HG03095 (cell line): ENCODE measurements around the gene RNF208.
A peak's percentile ranks its signal among the peaks of the same experiment; 100 is the strongest.

Source experiments
- ATAC-seq: cut with Tn5 transposase; IDR thresholded peaks from one replicate; pipeline ENCODE4 v1.9.1; 2021; ENCODE audit warnings: moderate library complexity; ENCODE audit not compliant: unreplicated experiment

Gene RNF208

DNA sequence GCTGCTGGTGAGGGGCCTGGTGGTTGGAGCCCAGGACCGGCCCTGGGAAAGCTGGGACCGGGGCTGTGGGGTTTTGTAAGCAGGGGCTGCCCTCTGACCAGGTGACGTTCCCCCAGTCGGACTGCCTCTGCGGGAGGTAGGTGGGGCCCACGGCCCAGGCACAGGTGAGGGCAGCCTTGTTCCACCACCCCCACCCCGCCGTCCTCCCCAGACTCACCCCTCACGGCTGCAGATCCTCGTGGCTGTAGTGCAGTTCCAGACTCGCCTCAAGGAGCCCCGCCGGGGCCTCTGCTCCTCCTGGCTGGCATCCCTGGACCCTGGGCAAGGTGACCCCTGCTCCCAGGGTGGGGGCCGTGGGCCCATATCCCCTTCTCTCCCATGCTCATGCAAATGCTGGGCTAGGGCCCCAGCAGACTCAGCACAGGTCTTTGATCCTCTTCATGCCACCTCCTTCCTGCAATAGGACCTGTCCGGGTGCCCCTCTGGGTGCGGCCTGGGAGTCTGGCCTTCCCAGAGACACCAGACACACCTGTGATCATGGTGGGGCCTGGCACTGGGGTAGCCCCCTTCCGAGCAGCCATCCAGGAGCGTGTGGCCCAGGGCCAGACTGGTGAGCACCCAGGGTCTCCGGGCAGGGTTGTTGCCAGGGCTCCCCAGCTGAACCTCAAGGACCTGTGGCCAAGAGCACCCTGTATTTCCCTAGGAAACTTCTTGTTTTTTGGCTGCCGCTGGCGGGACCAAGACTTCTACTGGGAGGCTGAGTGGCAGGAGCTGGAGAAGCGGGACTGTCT is 6.6 kb downstream of the RNF208 start:
- no peak for ATAC-seq

DNA sequence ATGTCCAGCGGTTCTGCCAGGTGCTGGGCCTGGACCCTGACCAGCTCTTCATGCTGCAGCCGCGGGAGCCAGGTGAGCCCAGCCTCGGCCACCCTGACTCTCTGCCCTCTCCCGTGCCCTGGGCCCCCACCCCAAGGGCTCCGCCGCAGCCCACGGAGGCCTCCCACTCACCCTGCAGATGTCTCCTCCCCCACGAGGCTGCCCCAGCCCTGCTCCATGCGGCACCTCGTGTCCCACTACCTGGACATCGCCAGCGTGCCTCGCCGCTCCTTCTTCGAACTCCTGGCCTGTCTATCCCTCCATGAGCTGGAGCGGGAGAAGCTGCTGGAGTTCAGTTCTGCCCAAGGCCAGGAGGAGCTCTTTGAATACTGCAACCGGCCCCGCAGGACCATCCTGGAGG is 7.4 kb downstream of the RNF208 start:
- no peak for ATAC-seq

DNA sequence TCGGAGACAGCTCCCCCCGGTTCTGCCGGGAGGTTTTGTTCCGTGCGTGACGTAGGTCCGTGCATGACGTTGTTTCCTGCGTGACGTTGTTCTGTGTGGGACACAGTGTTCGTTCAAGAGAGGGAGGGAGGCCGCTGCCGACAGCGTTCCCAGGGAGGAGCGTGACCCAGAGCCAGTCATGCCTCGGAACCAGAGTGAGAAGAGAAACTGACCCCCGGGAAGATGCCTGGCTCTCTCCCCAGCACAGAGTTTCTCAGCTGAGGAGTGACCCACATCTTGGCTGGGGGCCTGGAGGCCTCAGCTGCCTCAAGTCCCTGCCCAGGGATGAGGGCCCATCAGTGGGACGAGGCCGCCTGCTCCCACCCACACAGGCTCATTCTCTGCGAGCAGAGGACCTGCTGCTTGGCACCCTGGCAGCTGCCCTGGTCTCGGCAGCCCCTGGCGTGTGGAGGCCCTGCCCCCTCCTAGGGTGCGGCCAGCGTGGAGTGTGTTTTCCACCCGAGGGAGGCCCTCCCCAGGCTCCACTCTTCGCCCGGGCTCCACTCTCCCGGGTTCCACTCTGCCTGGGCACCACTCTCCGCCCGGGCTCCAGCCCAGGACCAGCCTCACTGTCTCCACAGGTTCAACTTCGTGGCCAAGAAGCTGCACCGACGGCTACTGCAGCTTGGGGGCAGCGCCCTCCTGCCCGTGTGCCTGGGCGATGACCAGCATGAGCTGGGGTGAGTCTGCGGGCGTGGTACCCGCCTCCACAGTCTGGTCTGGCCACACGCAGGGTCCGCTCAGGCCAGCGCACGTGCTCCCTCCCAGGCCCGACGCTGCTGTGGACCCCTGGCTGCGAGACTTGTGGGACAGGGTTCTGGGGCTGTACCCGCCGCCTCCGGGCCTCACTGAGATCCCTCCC is 8.6 kb downstream of the RNF208 start:
- ATAC-seq, result no peak

DNA sequence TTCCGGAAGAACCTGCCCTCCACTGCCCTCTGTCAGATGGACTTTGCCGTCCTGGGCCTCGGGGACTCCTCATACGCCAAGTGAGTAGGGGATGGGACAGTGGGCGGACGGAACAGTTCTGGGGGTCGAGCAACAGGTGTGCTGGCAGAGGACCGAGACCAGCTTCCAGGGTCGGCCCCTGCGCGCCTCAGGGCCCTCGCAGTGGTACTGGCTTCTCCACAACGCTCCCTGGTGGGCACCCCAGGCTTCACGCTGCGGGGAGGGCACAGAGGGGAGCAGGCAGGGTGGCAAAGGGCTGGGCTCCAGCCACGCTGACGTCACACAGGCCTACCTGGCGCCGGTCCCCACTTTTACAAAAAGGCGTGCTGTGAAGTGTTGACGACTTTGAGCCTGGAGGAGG is 9.5 kb downstream of the RNF208 start:
- ATAC-seq, result no peak

DNA sequence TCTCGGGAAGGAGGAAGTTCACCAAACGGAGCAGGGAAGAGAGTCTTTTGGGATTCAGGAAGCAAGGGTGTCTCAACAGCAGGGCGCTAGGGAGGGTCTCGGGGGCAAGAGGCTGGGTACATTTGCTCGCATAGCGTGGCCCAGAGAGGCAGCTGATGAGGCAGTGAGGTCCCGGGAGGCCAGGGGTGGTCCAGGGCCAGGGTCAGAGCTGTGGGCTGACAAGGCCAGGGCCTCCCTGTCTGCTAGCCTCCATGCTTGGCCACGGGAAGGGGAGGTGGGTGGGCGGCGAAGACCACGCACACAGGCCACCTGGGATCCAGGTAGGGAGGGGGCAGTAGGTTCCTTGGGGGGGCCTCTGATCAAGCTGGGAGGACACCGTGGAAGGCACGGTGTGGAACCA is 10.5 kb downstream of the RNF208 start:
- ATAC-seq, result no peak

DNA sequence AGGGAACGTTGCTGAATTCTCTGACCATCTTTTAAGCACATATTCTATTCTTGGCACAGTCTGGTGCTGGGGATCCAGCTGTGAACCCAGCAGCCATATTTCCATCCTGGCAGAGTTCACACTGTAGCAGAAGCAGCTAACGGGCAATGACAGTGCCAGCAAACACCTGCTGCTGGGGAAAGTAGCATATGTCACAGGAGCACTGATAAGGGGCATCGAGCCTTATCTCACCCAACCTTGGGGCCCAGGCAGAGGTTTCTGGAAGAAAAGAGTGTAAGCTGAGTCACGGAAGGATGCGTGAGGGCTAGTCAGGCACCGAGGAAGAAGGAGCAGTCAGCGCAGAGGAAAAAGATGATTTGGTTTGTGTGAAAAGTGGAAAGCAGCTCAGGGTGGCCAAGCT is 15.4 kb downstream of the RNF208 start:
- ATAC-seq, result no peak

DNA sequence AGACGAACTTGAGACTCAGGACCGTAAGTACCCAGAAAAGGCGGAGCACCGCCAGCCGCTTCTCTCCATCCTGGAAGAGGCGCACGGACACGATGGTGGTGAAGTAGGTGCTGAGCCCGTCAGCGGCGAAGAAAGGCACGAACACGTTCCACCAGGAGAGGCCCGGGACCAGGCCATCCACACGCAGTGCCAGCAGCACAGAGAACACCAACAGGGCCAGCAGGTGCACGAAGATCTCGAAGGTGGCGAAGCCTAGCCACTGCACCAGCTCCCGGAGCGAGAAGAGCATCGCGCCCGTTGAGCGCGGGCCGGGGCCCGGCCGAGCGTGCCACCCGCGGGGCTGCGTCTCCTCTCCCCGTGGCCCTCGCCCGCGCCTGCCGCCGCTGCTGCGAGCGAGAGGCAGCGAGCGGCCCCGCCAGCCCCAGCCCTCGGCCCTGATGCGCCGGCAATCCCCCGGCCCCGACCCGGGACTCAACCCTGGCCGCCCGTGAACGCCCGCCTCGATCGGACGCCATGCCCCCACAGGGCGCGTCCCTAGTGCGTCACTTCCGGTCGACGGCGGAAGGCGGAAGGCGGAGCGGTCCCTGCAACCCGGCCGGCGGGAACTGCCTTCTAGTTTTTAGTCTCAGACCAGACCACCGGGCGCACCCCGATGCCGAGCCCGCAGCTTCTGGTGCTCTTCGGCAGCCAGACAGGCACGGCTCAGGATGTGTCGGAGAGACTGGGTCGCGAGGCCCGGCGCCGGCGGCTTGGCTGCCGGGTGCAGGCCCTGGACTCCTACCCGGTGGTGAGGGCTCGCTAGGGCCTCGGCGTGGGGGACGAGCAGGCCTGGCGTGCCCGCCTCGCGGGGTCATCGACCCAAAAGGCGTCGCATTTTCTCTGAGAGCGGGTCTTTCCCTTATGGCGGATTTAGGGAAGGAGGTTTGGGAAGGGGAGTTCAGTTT is 16.6 kb downstream of the RNF208 start, which contains the start of the genes NDOR1 and TMEM203:
TSS of gene NDOR1 (plus strand) at position 575 of the 944 bp plus-strand sequence. CDS start at position 653, 78 bp downstream.
TSS of gene TMEM203 (minus strand) at position 523 of the 944 bp plus-strand sequence. CDS start at position 289, 234 bp downstream.
- ATAC-seq, result no peak

DNA sequence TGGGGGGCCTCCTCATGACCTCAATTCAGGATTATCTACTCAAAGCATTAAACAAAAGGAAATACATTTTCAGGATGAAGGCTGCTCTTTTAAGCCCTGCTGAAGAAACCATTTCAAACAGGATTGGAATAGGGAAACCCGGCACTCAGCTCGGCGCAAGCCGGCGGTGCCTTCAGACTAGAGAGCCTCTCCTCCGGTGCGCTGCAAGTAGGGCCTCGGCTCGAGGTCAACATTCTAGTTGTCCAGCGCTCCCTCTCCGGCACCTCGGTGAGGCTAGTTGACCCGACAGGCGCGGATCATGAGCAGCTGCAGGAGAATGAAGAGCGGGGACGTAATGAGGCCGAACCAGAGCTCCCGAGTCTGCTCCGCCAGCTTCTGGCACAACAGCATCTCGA is 17.3 kb downstream of the RNF208 start:
- ATAC-seq, result no peak

DNA sequence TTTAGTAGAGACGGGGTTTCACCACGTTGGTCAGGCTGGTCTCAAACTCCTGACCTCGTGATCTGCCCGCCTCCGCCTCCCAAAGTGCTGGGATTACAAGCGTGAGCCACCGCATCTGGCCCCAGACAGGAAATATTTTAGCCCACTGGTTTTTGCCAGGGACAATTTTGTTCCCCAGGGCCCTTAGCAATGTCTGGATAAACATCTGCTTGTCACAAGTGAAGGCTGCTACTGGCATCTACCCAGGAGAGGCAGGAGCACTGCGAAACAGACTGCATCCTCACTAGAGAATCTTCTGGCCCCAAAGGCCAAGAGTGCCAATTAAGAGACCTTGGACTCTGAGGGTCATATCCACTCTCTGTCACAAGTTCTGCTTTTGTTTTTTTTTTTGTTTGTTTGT is 19.1 kb downstream of the RNF208 start:
- ATAC-seq, result no peak

DNA sequence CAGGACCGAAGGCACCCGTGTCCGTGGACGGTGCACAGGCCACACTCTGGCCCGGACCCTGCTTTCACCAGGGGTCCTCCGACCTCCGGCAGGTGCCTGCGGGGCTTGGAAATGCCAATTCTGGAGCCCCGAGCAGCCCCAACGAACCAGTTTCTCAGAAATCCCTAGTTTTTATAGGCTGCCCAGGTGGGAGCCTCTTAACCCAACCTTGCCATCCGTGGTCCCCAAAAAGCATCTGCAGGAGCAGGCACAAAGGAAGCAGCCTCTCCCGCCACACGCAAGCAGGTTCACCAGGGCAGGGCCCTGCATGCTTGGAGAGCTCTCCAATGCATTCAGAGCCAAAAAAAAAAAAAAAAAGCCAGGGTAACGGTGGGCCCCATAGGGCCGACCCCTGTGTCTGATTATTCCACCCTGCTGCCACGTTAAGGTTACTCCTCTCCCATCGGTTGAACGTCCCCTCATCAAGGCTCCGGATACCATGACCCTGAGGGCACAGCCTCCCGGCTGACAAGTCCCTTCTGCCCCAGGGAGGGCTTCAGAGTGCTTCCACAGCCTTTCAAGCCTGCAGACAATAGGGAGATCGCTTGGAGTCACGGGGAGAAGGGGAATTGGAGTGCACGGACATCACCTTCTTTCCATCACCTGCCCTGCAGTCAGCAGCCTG is 20.7 kb downstream of the RNF208 start:
- no peak for ATAC-seq

DNA sequence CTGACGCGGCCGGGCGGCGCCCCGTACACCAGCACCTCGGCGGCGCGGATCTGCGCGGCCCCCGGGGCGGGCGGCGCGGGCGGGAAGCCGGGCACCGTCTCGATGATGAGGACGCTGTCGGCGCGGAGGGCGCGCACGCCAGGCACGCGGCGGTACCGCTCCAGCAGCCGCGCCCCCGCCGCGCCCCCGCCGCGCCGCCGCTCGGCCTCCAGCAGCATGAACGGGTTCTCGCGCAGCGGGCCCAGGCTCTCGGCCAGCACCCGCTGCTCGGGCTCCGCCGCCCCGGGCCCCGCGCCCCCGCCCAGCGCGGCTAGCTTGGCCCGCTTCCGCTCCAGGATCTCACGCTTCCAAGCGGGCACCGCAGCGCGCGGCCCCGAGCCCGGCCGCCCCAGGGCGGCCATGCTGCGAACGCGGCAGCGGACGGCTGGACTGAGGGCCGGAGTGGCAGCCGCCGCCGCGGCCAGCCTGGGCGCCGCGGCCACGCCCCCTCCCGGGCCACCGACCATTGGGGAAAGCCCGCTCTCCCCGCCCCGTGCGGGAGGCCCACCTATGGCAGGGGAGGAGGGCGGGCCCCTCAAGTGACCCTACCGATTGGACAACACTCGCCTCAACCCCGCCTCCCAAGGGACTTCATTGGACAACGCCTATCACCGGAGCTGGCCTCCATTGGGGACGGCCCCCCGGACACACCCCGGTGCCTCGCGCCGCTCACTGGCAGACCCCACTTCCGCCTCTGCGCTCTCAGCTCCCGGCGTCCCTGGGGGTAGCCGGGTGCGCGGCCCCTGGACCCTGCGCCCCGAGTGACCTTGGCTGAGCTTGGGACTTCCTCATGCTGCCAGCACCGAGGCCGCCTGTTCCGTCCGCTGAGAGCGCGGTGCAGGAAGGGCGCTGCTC is 21.5 kb downstream of the RNF208 start, which contains the start of gene TPRN:
TSS of gene TPRN (minus strand) at position 431 of the 894 bp plus-strand sequence. CDS start at position 401, 30 bp downstream.
- peak; percentile 75 for ATAC-seq

DNA sequence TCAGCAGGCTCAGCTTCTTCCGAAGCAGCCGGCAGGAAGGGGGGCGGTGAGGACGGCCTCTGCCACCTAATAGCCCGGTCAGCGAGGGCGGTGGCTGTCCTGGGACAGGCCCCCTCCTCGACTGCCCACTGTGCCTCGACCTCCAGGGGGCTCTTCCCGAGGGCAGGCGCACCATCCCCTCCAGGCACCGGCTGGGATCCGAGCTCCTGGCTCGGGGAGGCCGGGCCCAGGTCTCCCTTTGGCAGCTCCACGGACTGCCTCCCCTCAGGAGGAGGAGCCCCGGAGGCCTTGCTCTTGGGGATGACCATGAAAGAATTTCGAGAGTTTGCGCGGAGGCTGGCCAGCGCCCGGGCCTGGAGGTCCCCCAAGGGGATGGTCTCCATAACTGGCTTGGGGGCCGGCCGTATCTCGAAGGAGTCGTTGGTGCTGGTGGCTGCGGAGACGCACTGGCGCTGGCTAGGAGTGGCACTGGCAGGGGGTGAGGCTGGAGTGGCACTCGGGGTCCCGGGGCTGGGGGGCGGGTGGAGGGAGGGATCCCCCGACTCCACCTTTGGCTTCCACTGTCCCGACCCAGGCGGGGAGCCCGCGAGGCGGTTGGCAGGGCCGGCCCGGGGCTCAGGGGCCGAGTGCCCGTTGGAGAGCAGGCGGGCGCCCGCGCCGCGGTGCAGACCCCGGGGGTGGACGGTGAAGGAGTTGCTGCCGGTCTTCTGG is 22.5 kb downstream of the RNF208 start:
- no peak for ATAC-seq

DNA sequence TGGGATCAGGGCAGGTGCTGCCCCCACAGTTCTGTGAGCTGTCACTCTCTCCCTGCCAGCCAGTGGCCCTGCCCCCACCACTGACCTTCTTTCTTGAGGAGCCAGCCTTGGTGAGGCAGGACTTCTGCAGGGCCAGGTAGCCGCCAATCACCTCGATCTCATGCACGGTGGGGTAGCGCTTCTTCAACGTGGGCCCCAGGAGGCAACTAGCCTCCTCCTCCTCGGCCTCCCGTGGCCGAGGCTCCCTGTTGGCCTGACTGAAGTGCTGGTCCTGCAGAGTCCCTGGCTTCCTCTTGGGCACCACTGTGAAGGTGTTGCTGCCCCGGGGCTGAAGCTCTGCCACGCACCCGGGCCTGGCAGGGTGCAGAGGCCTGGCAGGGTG is 23.1 kb downstream of the RNF208 start:
- ATAC-seq, result no peak

DNA sequence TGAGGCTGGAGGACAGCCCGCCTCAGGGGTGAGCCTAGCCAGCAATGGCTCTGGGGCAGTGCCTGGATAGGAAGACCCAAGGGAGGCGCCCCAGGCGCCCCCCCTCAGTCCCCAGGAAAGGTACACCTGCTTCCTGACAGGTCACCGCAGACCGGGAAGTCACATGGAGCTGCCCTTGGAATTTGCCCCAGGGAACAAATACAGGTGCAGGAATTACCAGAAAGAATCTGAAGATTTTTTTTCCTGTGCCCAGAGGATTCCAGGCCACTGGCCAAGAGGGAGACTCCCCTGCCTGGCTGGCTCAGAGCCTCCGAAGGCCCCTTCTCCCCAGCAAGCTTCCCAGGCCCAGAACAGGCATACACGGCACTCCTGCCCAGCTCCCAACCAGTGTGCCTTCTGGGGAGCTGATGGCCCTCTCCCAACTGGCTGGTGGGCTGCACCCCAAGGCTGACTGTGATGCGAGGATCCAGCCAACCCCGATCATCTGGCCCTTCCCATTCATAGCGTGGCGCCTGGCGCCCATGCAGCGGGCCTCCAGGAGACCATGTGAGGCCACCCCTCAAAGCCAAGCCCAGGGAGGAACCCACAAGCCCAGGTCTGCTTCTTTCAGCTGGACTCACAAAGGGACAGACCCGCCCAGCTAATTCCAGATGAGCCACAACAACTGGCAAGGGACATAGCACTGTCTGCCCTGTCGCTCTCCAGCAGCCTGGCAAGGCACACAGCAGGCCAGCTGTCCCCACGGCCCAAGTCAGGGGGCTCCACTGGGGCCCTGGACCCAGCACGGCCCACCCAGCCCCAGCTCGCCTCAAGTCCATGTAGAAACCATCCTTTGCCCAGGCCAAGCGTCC is 23.8 kb downstream of the RNF208 start:
- no peak for ATAC-seq

DNA sequence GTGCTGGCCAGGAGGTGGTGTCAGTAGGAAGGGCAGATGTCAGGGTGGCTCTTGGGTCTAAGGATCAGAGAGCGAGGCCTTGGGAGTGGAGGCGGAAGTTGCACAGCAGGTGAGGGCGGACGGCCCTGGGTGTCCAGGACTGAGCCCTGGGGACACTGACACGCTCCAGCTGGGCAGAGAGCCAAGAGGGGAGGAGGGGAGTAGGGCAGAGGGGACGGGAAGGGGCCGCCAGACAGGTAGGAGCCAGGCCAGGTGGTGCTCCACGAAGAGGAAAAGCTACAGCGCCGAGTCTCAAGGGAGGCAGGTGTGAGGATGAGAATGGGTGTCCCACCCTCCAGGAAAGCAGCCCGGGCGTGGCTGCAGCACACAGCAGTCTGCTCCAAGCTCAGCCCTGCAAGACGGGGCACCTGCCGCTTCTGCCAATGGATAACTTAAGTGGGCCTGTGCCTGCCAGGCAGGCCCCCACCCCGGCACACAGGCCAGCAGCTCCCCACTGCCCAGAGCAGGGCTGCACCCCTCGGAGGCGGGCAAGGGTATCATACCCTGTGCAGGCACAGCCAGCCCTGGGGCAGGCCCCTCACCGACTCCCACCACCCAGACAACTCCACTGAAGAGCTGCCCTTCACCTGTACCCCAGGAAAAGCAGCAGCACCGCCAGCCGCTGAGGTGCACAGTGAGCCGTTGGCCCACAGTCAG is 26.4 kb downstream of the RNF208 start:
- ATAC-seq, result no peak

DNA sequence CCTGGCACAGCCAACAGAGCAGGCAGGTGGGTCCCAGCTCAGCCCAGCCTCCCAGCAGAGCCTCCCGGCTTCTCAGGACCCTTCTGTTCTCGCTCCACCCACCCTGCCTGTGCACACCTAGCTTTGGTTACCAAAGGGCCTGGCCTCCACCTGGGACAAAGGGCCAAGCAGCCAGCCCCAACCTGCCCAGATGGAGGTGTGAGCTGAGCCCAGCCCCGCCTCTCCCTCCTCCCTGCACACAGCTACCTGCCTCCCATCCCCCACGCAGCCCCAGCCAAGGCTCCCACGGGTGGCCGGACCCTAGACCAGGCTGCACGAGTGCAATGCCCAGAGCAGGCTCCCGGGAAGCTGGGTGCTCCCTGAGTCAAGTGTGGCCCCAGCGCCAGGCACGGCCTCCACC is 27.1 kb downstream of the RNF208 start:
- ATAC-seq, result no peak

DNA sequence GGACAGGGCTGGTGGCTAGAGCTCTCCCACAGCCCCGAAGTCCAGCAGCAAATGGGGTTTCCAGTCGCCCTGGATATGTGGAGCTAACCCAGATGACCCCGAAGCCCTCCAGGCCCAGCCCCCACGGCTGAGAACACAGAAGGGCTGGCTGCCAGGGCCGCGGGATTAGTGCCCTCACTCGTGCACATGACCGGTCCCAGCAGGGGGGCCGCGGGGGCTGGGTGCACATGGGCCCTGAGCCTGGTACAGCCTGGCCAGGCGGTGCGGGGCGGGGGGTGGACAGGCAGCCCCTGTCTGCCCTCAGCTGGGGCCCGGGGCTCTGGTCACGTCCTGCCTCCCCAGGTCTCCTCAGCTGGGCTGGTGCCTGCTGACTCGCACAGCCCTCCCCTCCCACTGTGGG is 27.7 kb downstream of the RNF208 start:
- ATAC-seq, result no peak
